HEK293 (cell line): ENCODE data around the gene PAPSS1.

Experiments used
- CTCF ChIP-seq: fragments of 450-650 bp; formaldehyde crosslinking; IDR thresholded peaks from 2 replicates; pipeline ENCODE4 v1.5.1; 2016; ENCODE audit warnings: missing biosample characterization, missing genetic modification characterization
- KLF7 ChIP-seq: fragments of 450-650 bp; formaldehyde crosslinking; IDR thresholded peaks from 2 replicates; pipeline ENCODE4 v1.5.1; 2016; ENCODE audit warnings: missing biosample characterization, missing genetic modification characterization, borderline replicate concordance
- KLF9 ChIP-seq: fragments of 450-650 bp; formaldehyde crosslinking; IDR thresholded peaks from 2 replicates; pipeline ENCODE4 v1.5.1; 2016; ENCODE audit warnings: missing biosample characterization, missing genetic modification characterization, low read depth
- PRDM2 ChIP-seq: fragments of 450-650 bp; formaldehyde crosslinking; IDR thresholded peaks from 2 replicates; pipeline ENCODE4 v1.5.1; 2016; ENCODE audit warnings: missing biosample characterization, missing genetic modification characterization, borderline replicate concordance
- REPIN1 ChIP-seq: fragments of 450-650 bp; formaldehyde crosslinking; IDR thresholded peaks from 2 replicates; pipeline ENCODE4 v1.5.1; 2017; ENCODE audit warnings: missing biosample characterization, missing genetic modification characterization, low read depth
- YY1 ChIP-seq: fragments of 450-650 bp; formaldehyde crosslinking; IDR thresholded peaks from 2 replicates; pipeline ENCODE4 v1.5.1; 2018; ENCODE audit warnings: missing biosample characterization, missing genetic modification characterization
- ZBTB1 ChIP-seq: fragments of 450-650 bp; formaldehyde crosslinking; IDR thresholded peaks from 2 replicates; pipeline ENCODE4 v1.5.1; 2016; ENCODE audit warnings: missing biosample characterization, missing genetic modification characterization
- ZBTB7A ChIP-seq: fragments of 450-650 bp; formaldehyde crosslinking; IDR thresholded peaks from 2 replicates; pipeline ENCODE4 v1.5.1; 2016; ENCODE audit warnings: low read depth, missing biosample characterization, missing genetic modification characterization
- ZIC2 ChIP-seq: fragments of 450-650 bp; formaldehyde crosslinking; IDR thresholded peaks from 2 replicates; pipeline ENCODE4 v1.5.1; 2016; ENCODE audit warnings: missing biosample characterization, missing genetic modification characterization
- ZNF121 ChIP-seq: fragments of 450-650 bp; formaldehyde crosslinking; IDR thresholded peaks from 2 replicates; pipeline ENCODE4 v1.5.1; 2016; ENCODE audit warnings: missing biosample characterization, missing genetic modification characterization
- ZNF202 ChIP-seq: fragments of 450-650 bp; formaldehyde crosslinking; IDR thresholded peaks from 2 replicates; pipeline ENCODE4 v1.5.1; 2016; ENCODE audit warnings: missing biosample characterization, missing genetic modification characterization, borderline replicate concordance
- ZNF24 ChIP-seq: fragments of 450-650 bp; formaldehyde crosslinking; IDR thresholded peaks from 2 replicates; pipeline ENCODE4 v1.5.1; 2016; ENCODE audit warnings: missing biosample characterization, missing genetic modification characterization

GRCh38 chr4:107740950-107741701 is 21.1 kb upstream of the PAPSS1 start:
- TF ChIP-seq CTCF (tag by site-specific recombination) (no peak), KLF9 (tag by site-specific recombination) (no peak), ZNF202 (tag by site-specific recombination) (no peak), ZBTB7A (tag by site-specific recombination) (no peak), REPIN1 (tag by site-specific recombination) (no peak), PRDM2 (no peak), ZNF121 (tag by site-specific recombination) (no peak), KLF7 (tag by site-specific recombination) (no peak), ZIC2 (tag by site-specific recombination) (no peak), ZNF24 (tag by site-specific recombination) (no peak), YY1 (no peak), ZBTB1 (tag by site-specific recombination) (no peak)
